Tibial nerve (tissue), 4 donors: ENCODE data around the gene TRPV6. TPM values are rescaled to one million over a fixed set of nuclear protein-coding genes. Genes with fewer than 3 reads are reported as not detected.

Experiments
- DNase-seq, 2 donors: peaks; one replicate each; pipeline ENCODE4 v3.0.0-alpha.2; 2019; ENCODE audit warnings: low spot score in 2 of 2
- H3K27ac ChIP-seq, 4 donors: fragments of 200-600 bp; sonication (generic) in 3 of 4; one replicate each; pipeline ENCODE4 v1.5.1; 2017 to 2019; ENCODE audit warnings: mild to moderate bottlenecking in 1 of 4
- H3K27me3 ChIP-seq, 2 donors: fragments of 200-600 bp; sonication (generic) in 1 of 2; one replicate each; pipeline versions ENCODE4 v1.5.1 to v1.6.0; 2017 to 2019
- H3K36me3 ChIP-seq, 3 donors: fragments of 200-600 bp; sonication (generic); one replicate each; pipeline ENCODE4 v1.5.1; 2018 to 2019
- H3K4me1 ChIP-seq, 4 donors: fragments of 200-600 bp; sonication (generic) in 3 of 4; one replicate each; pipeline ENCODE4 v1.5.1; 2017 to 2019
- H3K4me3 ChIP-seq, 4 donors: fragments of 200-600 bp; sonication (generic) in 3 of 4; one replicate each; pipeline ENCODE4 v1.5.1; 2017 to 2019; ENCODE audit warnings: mild to moderate bottlenecking in 1 of 4, moderate library complexity in 1 of 4
- H3K9me3 ChIP-seq, 4 donors: fragments of 200-600 bp; sonication (generic) in 3 of 4; one replicate each; pipeline ENCODE4 v1.5.1; 2017 to 2019
- CTCF ChIP-seq, 5 experiments: fragments of 200-600 bp in 3 of 5; fragments of 450-650 bp in 2 of 5; sonication (generic) in 3 of 5; IDR thresholded peaks; one replicate each; pipeline ENCODE4 v1.5.1; 2016 to 2019; ENCODE audit warnings: antibody characterized with exemption in 5 of 5, mild to moderate bottlenecking in 3 of 5, moderate library complexity in 2 of 5
- EP300 ChIP-seq, 2 donors: sonication (generic); formaldehyde crosslinking; IDR thresholded peaks; one replicate each; pipeline ENCODE4 v1.6.1; 2017; ENCODE audit warnings: antibody characterized with exemption in 2 of 2, mild to moderate bottlenecking in 1 of 2
- POLR2A ChIP-seq, 2 donors: fragments of 450-650 bp; IDR thresholded peaks; one replicate each; pipeline ENCODE4 v1.6.1; 2017; ENCODE audit warnings: antibody characterized with exemption in 2 of 2, mild to moderate bottlenecking in 2 of 2, moderate library complexity in 2 of 2
- WGBS, 2 donors: methylation state at CpG; one replicate each; pipeline ENCODE4 v1.1.5; 2018; 5-methylcytosine and 5-hydroxymethylcytosine counted together
- total RNA-seq, 4 donors: library from RNA; depleted of rRNA; stranded (reverse); fragments of >200 nt; gene quantifications; one replicate each; pipeline ENCODE4 v1.1.0, GENCODE V29; 2016

Gene TRPV6
- total RNA-seq, 4 donors from 2014 or later = under 0.01 to 0.78 (median under 0.01) TPM; not detected in 1

GRCh38 chr7:142880876-142881505, 4.6 kb downstream of the TRPV6 start:
- H3K4me1 ChIP-seq = no peaks in the 10 kb centered on the region
- peaks cover 0 to 14% of the 10 kb centered on the region in 2 donors for H3K27me3 ChIP-seq
- no peaks in the 10 kb centered on the region for H3K9me3 ChIP-seq
- no peaks in the 10 kb centered on the region for H3K36me3 ChIP-seq
- TF ChIP-seq CTCF (IDR thresholded peaks at IDR 0.05) (peak in 4 of 5 experiments; percentile 25 to 69 (median 47)), EP300 (IDR thresholded peaks at IDR 0.05) (no peak), POLR2A (IDR thresholded peaks at IDR 0.05) (no peak)
- no peak overlapping the region for H3K27ac ChIP-seq
- DNase-seq = no peak
- no peak overlapping the region for H3K4me3 ChIP-seq
- WGBS, 2 donors = 33 to 41% methylated on average over 8 of the region's 8 CpGs

- WGBS, 2 donors = 86 to 89% methylated on average over 5 of the region's 5 CpGs
- H3K9me3 ChIP-seq = no peaks in the 10 kb centered on the region
- H3K4me3 ChIP-seq = no peak overlapping the region
- peaks cover 0 to 14% of the 10 kb centered on the region in 2 donors for H3K27me3 ChIP-seq
- no peaks in the 10 kb centered on the region for H3K4me1 ChIP-seq
- H3K36me3 ChIP-seq = no peaks in the 10 kb centered on the region
- no peak for DNase-seq
- H3K27ac ChIP-seq = no peak overlapping the region
- no peak for TF ChIP-seq CTCF (IDR thresholded peaks at IDR 0.05)
- TF ChIP-seq EP300 (IDR thresholded peaks at IDR 0.05) = no peak
- TF ChIP-seq POLR2A (IDR thresholded peaks at IDR 0.05) = no peak
These were observed 6.5 kb downstream of the TRPV6 start for GRCh38 chr7:142879060-142879459.

- Histone ChIP-seq H3K4me1 (no peaks in the 10 kb centered on the region), H3K36me3 (no peaks in the 10 kb centered on the region), H3K9me3 (no peaks in the 10 kb centered on the region), H3K27me3 (peaks cover 0 to 14% of the 10 kb centered on the region in 2 donors), H3K27ac (no peak overlapping the region), H3K4me3 (no peak overlapping the region)
- 94% methylated on average over 3 of the region's 3 CpGs for WGBS, 2 donors
- no peak for DNase-seq
- TF ChIP-seq POLR2A (IDR thresholded peaks at IDR 0.05) = no peak
- TF ChIP-seq CTCF (IDR thresholded peaks at IDR 0.05) = no peak
- TF ChIP-seq EP300 (IDR thresholded peaks at IDR 0.05) = no peak
These were observed 7.2 kb downstream of the TRPV6 start for GRCh38 chr7:142878315-142878714.

GRCh38 chr7:142876991-142877910, 8.3 kb downstream of the TRPV6 start:
- 83 to 88% methylated on average over 18 of the region's 18 CpGs for WGBS, 2 donors
- no peaks in the 10 kb centered on the region for H3K4me1 ChIP-seq
- no peak for DNase-seq
- H3K27ac ChIP-seq = no peak overlapping the region
- peaks cover 0 to 14% of the 10 kb centered on the region in 2 donors for H3K27me3 ChIP-seq
- H3K36me3 ChIP-seq = peaks cover 0 to 2% (median 0%) of the 10 kb centered on the region in 3 donors
- H3K9me3 ChIP-seq = no peaks in the 10 kb centered on the region
- TF ChIP-seq EP300 (IDR thresholded peaks at IDR 0.05) (no peak), POLR2A (IDR thresholded peaks at IDR 0.05) (no peak), CTCF (IDR thresholded peaks at IDR 0.05) (no peak)
- H3K4me3 ChIP-seq = no peak overlapping the region
